GM12878 (cell line): ENCODE measurements around the gene NUDT5. TPM values are rescaled to one million over a fixed set of nuclear protein-coding genes. Genes with fewer than 3 reads are reported as not detected.

Experiments used
- ATF7 ChIP-seq: fragments of 450-650 bp; IDR thresholded peaks from 2 replicates; pipeline ENCODE4 v1.6.1; 2016; ENCODE audit warnings: low read depth, mild to moderate bottlenecking
- BRCA1 ChIP-seq: IDR thresholded peaks from 2 replicates; pipeline ENCODE4 v1.6.1; 2011; ENCODE audit warnings: low read depth, low read length, improper control_type of control experiment
- CEBPB ChIP-seq, 2 experiments: fragments of 150-350 bp in 1 of 2; IDR thresholded peaks; 2 replicates each; pipeline ENCODE4 v1.6.1; 2012 to 2014; ENCODE audit warnings: low read depth in 2 of 2, low read length in 2 of 2, borderline replicate concordance in 1 of 2, inconsistent platforms in 1 of 2
- CHD1 ChIP-seq: IDR thresholded peaks from 2 replicates; pipeline ENCODE4 v1.6.1; 2012; ENCODE audit warnings: low read depth, low read length, improper control_type of control experiment
- FOXM1 ChIP-seq: IDR thresholded peaks from 2 replicates; pipeline ENCODE4 v1.6.1; 2012; ENCODE audit warnings: low read depth, mild to moderate bottlenecking, inconsistent platforms, low read length, moderate library complexity
- IKZF2 ChIP-seq, 2 experiments: fragments of 450-650 bp; IDR thresholded peaks; 2 replicates each; pipeline ENCODE4 v1.6.1; 2017; ENCODE audit warnings: mild to moderate bottlenecking in 2 of 2, moderate library complexity in 2 of 2
- IRF4 ChIP-seq: IDR thresholded peaks from 2 replicates; pipeline ENCODE4 v1.6.1; 2011; ENCODE audit warnings: low read depth, low read length
- RAD51 ChIP-seq: fragments of 450-650 bp; IDR thresholded peaks from 2 replicates; pipeline ENCODE4 v1.6.1; 2016; ENCODE audit warnings: moderate library complexity, mild to moderate bottlenecking, inconsistent platforms
- RCOR1 ChIP-seq: conservative IDR thresholded peaks from 2 replicates; pipeline ENCODE4 v1.6.1; 2012; ENCODE audit warnings: low read depth, low read length, improper control_type of control experiment
- SIN3A ChIP-seq: IDR thresholded peaks from 2 replicates; pipeline ENCODE4 v1.6.1; 2012; ENCODE audit warnings: low read depth, low read length, improper control_type of control experiment
- SUPT20H ChIP-seq: IDR thresholded peaks from 2 replicates; pipeline ENCODE4 v1.6.1; 2011; ENCODE audit warnings: low read depth, mild to moderate bottlenecking, low read length, moderate library complexity, borderline replicate concordance; ENCODE audit not compliant: control insufficient read depth
- YY1 ChIP-seq: IDR thresholded peaks from 2 replicates; pipeline ENCODE4 v1.6.1; 2011; ENCODE audit warnings: low read depth, mild to moderate bottlenecking, low read length
- ZBED1 ChIP-seq: IDR thresholded peaks from 2 replicates; pipeline ENCODE4 v1.6.1; 2016; ENCODE audit warnings: borderline replicate concordance
- ZNF24 ChIP-seq: fragments of 450-650 bp; IDR thresholded peaks from 2 replicates; pipeline ENCODE4 v1.6.1; 2017; ENCODE audit warnings: antibody characterized with exemption, mild to moderate bottlenecking
- polyA plus RNA-seq, 11 experiments: library from polyadenylated mRNA; depleted of rRNA in 4 of 11; unstranded in 6 of 11; stranded (reverse) in 5 of 11; fragments of >200 nt; fragmentation: Nextera tagmentation in 4 of 11; fragmentation: Illumina TruSeq in 1 of 11; extraction: Ambion mirVana in 4 of 11; extraction: Trizol in 1 of 11; gene quantifications; 1 replicate in 1 of 11; 2 replicates in 10 of 11; pipeline versions ENCODE4 v1.2.1 to v1.2.3, GENCODE V29; 2011 to 2016; ENCODE audit warnings: inconsistent platforms in 2 of 11, missing spikeins in 2 of 11, low read depth in 1 of 11
- total RNA-seq, 4 experiments: library from RNA; depleted of rRNA in 3 of 4; stranded (reverse); fragments of >200 nt in 3 of 4; fragmentation: Illumina TruSeq in 1 of 4; extraction: Trizol in 1 of 4; gene quantifications; 2 replicates each; pipeline versions ENCODE4 v1.2.1 to v1.2.3, GENCODE V29; 2013 to 2021
- TF ChIP-seq, protein P1 (sequence below): fragments of 450-650 bp; IDR thresholded peaks from 2 replicates; pipeline ENCODE4 v1.6.1; 2017; ENCODE audit warnings: mild to moderate bottlenecking
- TF ChIP-seq, protein P2 (sequence below): fragments of 150-350 bp; IDR thresholded peaks from 2 replicates; pipeline ENCODE4 v1.6.1; 2014; ENCODE audit warnings: mild to moderate bottlenecking, low read depth, low read length
- TF ChIP-seq, protein P3 (sequence below): IDR thresholded peaks from 2 replicates; pipeline ENCODE4 v1.6.1; 2011; ENCODE audit warnings: low read depth, mild to moderate bottlenecking, low read length, moderate library complexity, borderline replicate concordance; ENCODE audit errors: extremely low read depth
- TF ChIP-seq, protein P4 (sequence below): fragments of 150-350 bp; IDR thresholded peaks from 2 replicates; pipeline ENCODE4 v1.6.1; 2016; ENCODE audit warnings: low read depth, low read length
- TF ChIP-seq, protein P5 (sequence below): fragments of 450-650 bp; IDR thresholded peaks from 2 replicates; pipeline ENCODE4 v1.6.1; 2017; ENCODE audit warnings: mild to moderate bottlenecking, low read depth, inconsistent platforms; ENCODE audit not compliant: poor library complexity, severe bottlenecking
- TF ChIP-seq, protein P6 (sequence below): fragments of 450-650 bp; IDR thresholded peaks from 2 replicates; pipeline ENCODE4 v1.6.1; 2017; ENCODE audit warnings: low read depth, mild to moderate bottlenecking, moderate library complexity

The NUDT5 gene
- total and polyA plus RNA-seq, 10 of the 15 experiments (the other 5 are each of a cell fraction or from before 2014, with no cell fraction given): 74.1 to 345 (median 153) TPM

DNA sequence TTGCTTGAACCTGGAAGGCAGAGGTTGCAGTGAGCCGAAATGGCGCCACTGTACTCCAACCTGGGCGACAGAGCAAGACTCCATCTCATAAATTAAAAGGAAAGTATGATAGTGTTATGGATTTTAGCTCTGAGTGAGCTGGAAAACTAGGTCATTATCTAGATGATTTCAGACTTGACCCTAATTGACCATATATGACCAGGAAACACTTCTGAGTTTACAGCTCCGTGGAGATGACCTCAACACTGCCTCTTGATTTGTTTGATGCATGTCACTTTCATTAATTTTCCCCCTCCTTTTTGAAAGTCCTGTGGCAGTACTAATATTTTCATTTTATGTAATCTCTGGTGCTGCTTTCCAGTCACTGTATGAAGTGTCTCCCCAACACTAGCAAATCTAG, 74.0 kb downstream of the NUDT5 start (continued):
- TF ChIP-seq, protein P1, sequence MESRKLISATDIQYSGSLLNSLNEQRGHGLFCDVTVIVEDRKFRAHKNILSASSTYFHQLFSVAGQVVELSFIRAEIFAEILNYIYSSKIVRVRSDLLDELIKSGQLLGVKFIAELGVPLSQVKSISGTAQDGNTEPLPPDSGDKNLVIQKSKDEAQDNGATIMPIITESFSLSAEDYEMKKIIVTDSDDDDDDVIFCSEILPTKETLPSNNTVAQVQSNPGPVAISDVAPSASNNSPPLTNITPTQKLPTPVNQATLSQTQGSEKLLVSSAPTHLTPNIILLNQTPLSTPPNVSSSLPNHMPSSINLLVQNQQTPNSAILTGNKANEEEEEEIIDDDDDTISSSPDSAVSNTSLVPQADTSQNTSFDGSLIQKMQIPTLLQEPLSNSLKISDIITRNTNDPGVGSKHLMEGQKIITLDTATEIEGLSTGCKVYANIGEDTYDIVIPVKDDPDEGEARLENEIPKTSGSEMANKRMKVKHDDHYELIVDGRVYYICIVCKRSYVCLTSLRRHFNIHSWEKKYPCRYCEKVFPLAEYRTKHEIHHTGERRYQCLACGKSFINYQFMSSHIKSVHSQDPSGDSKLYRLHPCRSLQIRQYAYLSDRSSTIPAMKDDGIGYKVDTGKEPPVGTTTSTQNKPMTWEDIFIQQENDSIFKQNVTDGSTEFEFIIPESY: peak; percentile 54; the same call in 1 of the 2 replicates
- TF ChIP-seq, protein P2, sequence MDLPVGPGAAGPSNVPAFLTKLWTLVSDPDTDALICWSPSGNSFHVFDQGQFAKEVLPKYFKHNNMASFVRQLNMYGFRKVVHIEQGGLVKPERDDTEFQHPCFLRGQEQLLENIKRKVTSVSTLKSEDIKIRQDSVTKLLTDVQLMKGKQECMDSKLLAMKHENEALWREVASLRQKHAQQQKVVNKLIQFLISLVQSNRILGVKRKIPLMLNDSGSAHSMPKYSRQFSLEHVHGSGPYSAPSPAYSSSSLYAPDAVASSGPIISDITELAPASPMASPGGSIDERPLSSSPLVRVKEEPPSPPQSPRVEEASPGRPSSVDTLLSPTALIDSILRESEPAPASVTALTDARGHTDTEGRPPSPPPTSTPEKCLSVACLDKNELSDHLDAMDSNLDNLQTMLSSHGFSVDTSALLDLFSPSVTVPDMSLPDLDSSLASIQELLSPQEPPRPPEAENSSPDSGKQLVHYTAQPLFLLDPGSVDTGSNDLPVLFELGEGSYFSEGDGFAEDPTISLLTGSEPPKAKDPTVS: no peak
- TF ChIP-seq, protein P3, sequence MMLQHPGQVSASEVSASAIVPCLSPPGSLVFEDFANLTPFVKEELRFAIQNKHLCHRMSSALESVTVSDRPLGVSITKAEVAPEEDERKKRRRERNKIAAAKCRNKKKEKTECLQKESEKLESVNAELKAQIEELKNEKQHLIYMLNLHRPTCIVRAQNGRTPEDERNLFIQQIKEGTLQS: no peak
- TF ChIP-seq RCOR1 (no peak), SUPT20H (no peak), RAD51 (no peak), YY1 (peak; percentile 45; the same call in 1 of the 2 replicates), ZNF24 (no peak), SIN3A (no peak), IKZF2 (IDR thresholded peaks at IDR 0.05) (no peak), CEBPB (IDR thresholded peaks at IDR 0.05; ENCODE audit: borderline replicate concordance in 1 of 2, low read depth in 2 of 2, low read length in 2 of 2) (no peak), IRF4 (no peak), ATF7 (peak; percentile 76), BRCA1 (no peak), FOXM1 (peak; percentile 32; the same call in 1 of the 2 replicates), ZBED1 (no peak), CHD1 (no peak)
- TF ChIP-seq, protein P4, sequence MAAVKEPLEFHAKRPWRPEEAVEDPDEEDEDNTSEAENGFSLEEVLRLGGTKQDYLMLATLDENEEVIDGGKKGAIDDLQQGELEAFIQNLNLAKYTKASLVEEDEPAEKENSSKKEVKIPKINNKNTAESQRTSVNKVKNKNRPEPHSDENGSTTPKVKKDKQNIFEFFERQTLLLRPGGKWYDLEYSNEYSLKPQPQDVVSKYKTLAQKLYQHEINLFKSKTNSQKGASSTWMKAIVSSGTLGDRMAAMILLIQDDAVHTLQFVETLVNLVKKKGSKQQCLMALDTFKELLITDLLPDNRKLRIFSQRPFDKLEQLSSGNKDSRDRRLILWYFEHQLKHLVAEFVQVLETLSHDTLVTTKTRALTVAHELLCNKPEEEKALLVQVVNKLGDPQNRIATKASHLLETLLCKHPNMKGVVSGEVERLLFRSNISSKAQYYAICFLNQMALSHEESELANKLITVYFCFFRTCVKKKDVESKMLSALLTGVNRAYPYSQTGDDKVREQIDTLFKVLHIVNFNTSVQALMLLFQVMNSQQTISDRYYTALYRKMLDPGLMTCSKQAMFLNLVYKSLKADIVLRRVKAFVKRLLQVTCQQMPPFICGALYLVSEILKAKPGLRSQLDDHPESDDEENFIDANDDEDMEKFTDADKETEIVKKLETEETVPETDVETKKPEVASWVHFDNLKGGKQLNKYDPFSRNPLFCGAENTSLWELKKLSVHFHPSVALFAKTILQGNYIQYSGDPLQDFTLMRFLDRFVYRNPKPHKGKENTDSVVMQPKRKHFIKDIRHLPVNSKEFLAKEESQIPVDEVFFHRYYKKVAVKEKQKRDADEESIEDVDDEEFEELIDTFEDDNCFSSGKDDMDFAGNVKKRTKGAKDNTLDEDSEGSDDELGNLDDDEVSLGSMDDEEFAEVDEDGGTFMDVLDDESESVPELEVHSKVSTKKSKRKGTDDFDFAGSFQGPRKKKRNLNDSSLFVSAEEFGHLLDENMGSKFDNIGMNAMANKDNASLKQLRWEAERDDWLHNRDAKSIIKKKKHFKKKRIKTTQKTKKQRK: no peak
- TF ChIP-seq, protein P5, sequence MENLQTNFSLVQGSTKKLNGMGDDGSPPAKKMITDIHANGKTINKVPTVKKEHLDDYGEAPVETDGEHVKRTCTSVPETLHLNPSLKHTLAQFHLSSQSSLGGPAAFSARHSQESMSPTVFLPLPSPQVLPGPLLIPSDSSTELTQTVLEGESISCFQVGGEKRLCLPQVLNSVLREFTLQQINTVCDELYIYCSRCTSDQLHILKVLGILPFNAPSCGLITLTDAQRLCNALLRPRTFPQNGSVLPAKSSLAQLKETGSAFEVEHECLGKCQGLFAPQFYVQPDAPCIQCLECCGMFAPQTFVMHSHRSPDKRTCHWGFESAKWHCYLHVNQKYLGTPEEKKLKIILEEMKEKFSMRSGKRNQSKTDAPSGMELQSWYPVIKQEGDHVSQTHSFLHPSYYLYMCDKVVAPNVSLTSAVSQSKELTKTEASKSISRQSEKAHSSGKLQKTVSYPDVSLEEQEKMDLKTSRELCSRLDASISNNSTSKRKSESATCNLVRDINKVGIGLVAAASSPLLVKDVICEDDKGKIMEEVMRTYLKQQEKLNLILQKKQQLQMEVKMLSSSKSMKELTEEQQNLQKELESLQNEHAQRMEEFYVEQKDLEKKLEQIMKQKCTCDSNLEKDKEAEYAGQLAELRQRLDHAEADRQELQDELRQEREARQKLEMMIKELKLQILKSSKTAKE: peak; percentile 12
- TF ChIP-seq, protein P6, sequence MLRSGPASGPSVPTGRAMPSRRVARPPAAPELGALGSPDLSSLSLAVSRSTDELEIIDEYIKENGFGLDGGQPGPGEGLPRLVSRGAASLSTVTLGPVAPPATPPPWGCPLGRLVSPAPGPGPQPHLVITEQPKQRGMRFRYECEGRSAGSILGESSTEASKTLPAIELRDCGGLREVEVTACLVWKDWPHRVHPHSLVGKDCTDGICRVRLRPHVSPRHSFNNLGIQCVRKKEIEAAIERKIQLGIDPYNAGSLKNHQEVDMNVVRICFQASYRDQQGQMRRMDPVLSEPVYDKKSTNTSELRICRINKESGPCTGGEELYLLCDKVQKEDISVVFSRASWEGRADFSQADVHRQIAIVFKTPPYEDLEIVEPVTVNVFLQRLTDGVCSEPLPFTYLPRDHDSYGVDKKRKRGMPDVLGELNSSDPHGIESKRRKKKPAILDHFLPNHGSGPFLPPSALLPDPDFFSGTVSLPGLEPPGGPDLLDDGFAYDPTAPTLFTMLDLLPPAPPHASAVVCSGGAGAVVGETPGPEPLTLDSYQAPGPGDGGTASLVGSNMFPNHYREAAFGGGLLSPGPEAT: no peak
